Posterior cingulate gyrus (tissue), 11 donors: ENCODE results near the gene ARL3.

Source experiments
- DNase-seq, 10 donors: peaks; one replicate each; pipeline versions ENCODE4 v3.0.0 to v3.0.0-alpha.2; 2020 to 2021; ENCODE audit warnings: mixed read lengths in 3 of 10
- intact Hi-C: fragments of 100-400 bp; cut with DNase I; formaldehyde crosslinking; loops from one replicate; pipeline ENCODE4 v1.15.1; 2023

Gene ARL3

GRCh38 chr10:102656791-102657371 lies 57.3 kb downstream of the ARL3 start:
- intact Hi-C loops: no loop called here
- DNase-seq: peak in 3 of 10 donors; percentile 70 to 82 (median 78)

DNA sequence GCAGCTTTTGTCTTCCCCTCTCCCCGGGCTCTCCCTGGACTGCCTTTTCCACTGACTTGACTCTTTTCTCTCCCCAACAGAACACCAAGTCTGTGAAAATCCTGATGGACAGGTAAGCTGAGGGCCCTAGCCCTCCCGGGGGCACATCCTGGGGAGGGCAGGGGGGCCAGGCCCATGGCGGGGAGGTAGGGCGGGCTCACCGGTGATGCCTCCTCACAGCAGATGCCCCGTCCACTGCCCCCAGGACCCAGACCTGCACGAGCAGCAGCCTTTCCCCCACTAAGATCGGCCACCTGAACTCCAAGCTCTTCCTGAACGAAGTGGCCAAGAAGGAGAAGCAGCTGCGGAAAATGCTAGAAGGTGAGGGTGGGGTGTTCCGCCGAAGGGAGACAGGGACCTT lies 58.2 kb downstream of the ARL3 start:
- intact Hi-C loops: no loop called here
- DNase-seq: peak in 2 of 10 donors; percentile 37 to 46

DNA sequence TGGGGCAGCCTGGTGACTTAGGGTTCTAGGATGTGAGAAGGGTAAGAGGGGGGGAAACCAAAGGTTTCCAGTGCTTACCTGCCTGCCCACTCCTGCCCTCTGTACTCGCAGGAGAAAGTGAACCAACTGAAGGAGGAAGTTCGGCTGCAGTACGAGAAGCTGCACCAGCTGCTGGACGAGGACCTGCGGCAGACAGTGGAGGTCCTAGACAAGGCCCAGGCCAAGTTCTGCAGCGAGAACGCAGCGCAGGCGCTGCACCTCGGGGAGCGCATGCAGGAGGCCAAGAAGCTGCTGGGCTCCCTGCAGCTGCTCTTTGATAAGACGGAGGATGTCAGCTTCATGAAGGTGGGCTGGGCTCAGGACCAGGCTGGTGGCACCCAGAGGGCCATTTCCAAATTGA lies 59.2 kb downstream of the ARL3 start:
- peak in 2 of 10 donors; percentile 70 to 81 for DNase-seq
- intact Hi-C loops: no loop called here

GRCh38 chr10:102654566-102654965 lies 59.6 kb downstream of the ARL3 start:
- intact Hi-C loops: no loop called here

DNA sequence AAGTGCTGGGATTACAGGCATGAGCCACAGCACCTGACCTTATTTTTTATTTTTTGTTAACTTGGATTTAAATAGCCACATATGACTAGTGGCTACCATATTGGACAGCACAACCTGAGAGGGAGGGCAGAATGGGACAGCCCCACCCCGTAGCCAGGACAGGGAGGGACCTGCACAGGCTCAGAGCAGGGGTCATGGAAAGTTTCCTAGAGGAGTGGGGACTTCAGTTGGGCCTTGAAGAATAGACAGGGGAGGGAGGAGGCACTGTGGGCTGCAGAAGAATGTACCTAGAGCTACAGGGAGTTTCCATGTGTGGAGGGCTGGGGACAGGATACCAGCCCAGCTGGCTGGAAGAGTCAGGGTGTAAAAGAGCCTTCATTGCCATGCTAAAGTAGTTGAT lies 61.1 kb downstream of the ARL3 start:
- intact Hi-C loops: no loop called here
- DNase-seq: peak in 1 of 10 donors; percentile 8

More at GRCh38 chr10:102654566-102654965, 59.6 kb downstream of the ARL3 start:
- DNase-seq: peak in 2 of 10 donors; percentile 37 to 74

DNA sequence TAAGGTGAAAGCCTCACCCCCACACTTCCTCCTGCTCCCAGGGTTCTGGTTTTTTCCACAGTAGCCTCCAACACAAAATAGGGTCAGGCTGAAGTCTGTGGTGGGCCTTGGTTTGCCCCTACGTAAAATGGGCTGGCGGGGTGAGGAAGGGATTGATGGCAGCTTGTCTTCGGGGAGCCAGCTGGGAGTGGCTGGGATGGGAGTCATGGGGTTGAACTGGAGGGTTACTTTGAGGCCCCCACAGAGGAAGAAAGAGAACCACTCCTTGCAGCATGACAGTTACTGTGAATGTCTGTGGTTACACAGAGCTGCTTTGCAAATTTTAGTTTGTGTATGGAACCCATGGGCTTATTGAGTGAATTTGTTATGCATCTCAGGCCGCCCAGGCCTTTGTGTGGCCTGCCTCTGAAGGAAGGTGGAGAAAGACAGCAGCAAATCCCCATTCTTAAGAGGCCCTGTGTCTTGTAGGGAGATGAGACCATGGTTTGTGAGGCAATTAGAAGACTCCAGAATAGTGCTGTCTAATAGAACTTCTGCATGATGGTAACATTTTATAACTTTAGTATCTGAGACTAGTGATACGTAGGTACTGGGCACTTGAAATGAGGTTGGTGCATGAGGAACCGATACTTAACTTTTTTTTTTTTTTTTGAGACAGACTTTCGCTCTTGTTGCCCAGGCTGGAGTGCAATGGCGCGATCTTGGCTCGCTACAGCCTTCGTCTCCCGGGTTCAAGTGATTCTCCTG lies 61.9 kb downstream of the ARL3 start:
- DNase-seq: peak in 3 of 10 donors; percentile 16 to 47 (median 46)
- intact Hi-C loops: no loop called here

DNA sequence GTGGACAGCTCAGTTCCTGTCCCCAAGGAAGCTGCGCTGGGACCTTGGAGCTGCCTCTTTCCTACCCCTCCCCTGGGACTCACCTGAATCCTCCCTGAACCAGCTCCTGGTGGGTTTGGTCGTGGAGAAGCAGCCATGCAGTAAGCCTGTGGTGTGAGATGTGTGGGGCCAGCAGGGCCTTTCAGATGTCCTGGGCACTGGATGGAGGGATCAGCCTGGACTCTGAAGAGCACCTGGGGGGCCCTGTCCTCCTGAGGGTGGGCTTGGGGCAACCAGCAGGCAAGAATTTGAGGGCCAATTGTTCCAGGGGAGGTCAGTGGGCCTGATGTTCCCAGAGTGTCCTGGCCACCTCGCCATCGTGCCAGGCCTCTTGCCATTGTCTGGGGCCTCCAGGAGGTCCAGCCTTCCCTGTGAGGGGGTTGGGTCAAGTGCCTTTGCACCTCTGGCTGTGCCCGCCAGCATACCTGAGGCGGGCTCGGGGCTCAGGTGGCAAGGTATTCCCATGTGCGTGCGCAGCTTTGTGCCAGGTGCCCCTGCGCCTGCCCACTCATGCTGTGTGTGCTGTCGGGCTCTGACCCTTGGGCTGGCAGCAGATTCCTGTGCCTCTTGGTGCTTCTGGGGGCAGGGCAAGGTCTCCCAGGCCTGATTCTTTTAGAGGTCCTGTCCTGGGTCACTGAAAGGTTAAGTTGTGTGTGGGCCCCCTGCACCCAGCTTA lies 62.6 kb downstream of the ARL3 start:
- intact Hi-C loops: no loop called here
- peak in 3 of 10 donors; percentile 55 to 81 (median 56) for DNase-seq

DNA sequence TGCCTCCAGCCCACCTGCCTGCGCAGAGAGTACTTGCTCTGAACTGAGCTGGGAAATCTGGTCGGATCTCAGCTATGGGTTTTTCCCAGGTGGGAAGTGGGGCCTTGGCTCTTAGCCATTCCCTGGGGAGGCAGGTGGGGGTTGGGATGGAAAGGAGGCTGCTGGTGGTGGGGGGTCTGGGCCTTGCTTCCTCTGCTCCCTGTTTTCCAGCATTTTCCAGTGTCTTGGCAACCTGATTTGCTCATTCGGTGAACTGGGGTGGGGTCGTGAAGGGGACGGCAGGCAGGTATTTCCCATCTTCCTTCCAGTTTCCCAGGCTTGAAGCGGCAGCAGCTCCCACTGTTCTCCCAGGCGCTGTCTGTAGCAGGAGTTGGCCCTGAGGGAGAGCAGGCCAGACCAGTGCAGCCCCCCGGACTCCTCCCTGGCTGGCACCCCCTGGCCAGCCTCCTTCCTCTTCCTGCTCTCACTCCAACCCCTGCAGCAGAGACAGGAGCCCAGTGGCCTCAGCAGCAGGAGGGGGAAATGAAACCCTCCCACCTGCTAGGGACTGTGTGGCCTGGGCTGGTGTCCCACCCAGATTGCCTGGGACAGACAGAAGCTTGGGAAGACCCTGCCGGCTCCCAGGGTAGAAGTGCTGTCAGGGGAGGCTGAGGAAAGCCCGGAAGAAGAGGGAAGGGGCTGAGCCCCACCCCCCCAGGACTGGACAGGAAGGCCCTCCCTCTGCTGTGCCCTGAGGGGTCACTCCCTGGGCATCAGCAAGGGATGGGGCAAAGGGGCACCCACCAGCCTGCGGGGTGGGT lies 63.3 kb downstream of the ARL3 start:
- peak in 2 of 10 donors; percentile 43 to 71 for DNase-seq
- intact Hi-C loops: no loop called here

DNA sequence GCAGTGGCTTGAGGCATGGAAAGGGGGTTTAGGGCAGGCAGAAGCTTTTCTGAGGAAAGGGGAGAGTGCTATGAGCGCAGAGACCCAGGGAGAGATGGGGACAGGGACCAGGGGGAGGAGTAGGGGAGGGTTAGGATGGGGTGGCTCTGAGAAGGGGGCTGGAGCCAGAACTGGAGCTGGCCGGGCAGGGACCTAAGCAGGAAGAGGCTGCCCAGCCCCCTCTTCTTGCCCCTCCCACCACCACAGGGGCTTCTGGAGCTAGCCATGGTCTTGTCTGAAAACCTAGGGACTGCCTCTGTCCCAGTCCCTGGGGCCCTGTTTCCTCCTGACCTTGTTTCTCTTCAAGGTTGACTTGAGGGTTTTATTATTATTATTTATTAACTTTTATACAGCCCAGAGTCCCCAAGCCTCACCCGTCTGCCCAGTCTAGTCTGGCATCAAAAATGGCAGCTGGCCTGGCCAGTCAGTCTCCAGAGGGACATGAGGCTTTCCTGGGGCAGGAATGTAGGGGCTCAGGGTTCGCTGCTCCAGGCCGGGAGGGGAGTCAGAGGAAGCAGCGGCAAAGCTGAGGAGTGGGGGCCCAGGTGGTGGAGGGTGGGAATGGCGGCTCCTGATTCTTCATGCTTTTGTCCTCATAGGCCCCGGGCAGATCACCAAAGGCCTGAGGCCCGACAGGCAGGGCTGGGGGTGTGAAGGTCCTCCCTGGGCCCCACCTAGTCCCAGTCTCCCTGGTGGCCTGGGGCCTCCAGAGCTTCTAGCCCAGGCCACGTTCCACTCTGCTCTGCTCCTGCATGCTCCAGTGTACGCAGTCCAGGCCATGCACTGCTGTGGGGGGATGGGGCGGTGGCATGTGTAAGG lies 64.2 kb downstream of the ARL3 start:
- intact Hi-C loops: no loop called here
- DNase-seq: peak in 3 of 10 donors; percentile 59 to 81 (median 70)

DNA sequence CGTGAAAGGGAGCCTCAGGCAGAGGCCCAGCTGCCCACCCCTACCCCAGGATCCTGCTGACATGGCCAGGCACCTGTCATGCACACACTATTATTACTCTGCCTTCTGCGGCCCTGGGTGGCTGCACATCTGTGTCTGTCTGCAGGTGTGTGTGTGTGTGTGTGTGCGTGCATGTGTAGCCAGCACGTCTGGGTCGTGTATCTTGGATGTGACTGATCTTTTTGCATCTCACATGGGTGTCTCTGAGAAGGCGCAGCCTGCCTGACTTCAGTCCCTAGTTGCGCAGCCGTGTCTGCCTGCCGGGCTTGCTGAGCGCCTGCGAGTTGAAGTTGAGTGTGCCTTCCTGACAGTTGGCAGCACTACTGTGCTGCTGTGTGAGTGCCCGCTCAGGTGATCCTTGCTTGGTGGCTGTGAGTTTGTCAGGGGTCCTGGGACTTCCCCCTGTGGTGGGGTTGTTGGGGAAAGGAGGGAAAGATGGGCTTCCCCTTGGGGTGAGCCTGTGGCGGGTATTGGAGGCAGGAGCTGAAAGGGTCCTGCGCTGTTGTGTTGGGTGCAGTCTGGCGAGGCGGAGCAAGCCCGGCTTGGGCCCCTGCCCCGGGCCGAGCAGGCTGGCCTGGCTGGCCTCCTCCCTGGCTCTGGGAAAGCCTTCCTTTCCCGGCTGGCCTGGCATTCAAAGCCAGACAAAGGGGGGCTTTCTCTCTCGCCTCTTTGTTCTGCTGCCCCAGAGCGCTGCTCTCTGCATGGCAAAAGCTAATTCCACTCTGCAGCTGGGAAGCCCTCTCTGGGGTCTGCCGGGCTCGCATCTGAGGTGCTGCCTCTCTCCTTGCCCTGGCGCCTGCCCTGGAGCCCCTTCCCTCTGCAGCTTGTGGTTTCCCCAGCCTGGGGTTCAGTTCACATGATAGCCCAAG lies 65.1 kb downstream of the ARL3 start:
- intact Hi-C loops: no loop called here
- DNase-seq: peak; percentile 63 to 96 (median 72)

- intact Hi-C loops: no loop called here
- DNase-seq: peak in 2 of 10 donors; percentile 71 to 84
These were observed 65.8 kb downstream of the ARL3 start for GRCh38 chr10:102648269-102648888.

DNA sequence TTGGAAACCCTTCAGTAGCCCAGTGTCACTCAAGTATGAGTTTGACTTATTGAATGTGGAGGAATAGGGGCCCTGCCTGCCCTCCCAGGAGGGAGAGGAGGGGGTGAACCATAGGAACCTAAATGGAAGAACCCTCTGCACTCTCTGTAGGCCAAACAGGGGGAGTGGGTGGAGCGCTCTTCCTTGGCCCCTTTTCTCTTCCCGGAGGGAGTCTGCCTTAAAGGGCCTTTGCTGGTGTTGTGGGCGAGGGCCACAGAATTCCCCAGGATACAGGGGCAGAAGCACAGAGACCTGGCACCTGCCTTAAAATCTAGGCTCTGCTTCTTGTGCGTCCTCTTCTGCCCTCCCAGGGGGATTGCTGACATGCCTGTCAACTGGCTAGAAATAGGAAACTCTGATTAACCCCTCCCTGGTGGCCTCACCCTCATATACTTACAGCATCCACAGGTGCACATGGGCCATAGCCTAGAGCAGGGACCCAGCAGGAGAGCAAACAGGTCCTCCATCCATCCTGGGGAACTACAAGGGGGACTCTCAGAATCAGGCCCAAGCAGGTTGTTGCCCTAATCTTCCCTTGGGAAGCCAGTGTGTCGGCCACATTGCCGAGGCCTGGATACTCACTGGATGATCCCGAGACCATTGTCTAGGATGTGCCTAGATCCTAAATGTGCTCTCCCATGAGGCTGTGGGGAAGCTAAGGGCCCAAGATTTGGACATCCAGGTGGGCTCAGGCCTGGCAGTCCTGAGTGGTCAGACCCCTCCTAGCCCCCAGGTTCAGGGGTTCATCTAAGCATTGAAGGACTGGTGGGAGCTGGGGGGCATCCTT lies 66.5 kb downstream of the ARL3 start:
- intact Hi-C loops: no loop called here
- DNase-seq: peak in 3 of 10 donors; percentile 17 to 73 (median 39)

- intact Hi-C loops: no loop called here
- DNase-seq: peak in 5 of 10 donors; percentile 49 to 95 (median 82)
These were observed 67.4 kb downstream of the ARL3 start for GRCh38 chr10:102646610-102647442.

DNA sequence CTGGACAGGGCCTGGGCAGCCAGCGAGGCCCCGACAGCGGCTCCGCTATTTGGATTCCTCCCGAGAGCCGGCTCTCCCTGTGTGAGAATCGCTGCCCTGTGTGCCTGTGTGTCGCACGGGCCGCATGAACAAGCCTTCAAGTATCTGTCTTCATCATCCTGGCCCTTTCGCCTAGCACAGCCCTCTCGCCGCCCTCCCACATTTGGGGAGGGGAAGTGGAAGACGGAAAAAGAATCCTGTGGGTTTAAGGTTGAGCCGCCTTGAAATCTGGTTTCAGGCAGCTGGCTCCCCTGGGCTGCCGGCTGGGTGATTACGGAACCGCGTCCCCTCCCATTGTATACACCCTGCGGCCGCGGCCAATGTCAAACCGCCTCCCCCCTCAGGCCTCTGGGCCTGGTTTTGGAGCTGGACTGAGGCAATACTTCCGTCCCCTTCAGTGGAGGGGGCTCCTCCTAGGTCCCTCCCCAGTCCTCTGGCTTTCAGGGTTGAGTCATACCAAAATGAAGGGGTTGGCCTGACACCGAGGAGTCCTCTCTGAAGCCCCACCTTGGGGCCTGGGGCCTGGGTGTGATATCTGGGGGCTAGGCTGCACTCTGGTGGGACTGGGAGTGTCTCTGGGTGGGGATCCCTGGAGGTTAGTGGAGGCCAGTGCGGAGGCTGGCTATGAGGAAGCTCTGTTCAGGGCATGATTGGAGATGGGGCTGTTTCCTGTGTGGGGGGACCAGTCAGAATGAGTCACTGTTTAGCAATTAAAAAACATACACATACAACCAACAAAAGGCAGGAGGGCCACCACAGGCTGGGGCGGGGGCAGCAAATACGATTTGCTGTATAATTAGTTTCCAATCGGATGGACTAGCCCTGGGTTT lies 68.2 kb downstream of the ARL3 start:
- peak in 8 of 10 donors; percentile 38 to 91 (median 56) for DNase-seq
- intact Hi-C loops: loop anchor here (2.0 kb wide), 1 partner anchor 69 kb away; the partner anchor contains the start of genes ARL3 and SFXN2

- intact Hi-C loops: loop anchor here (2.0 kb wide), 1 partner anchor 69 kb away; the partner anchor contains the start of genes ARL3 and SFXN2
- peak; percentile 40 to 95 (median 65) for DNase-seq
These were observed 68.8 kb downstream of the ARL3 start for GRCh38 chr10:102645388-102645740.
